COLO668 (cell line): ENCODE measurements around the gene ADARB2.
"Not testable (repeated sequence)": the region's sequence is repeated elsewhere in the genome, so short reads cannot be mapped to it uniquely, and the experiment has no call there.

ENCODE experiments used
- DNase-seq: peaks from one replicate; lab custom pipeline; 2025; ENCODE audit not compliant: unreplicated experiment; lab: John Stamatoyannopoulos, UW

Gene ADARB2

DNA sequence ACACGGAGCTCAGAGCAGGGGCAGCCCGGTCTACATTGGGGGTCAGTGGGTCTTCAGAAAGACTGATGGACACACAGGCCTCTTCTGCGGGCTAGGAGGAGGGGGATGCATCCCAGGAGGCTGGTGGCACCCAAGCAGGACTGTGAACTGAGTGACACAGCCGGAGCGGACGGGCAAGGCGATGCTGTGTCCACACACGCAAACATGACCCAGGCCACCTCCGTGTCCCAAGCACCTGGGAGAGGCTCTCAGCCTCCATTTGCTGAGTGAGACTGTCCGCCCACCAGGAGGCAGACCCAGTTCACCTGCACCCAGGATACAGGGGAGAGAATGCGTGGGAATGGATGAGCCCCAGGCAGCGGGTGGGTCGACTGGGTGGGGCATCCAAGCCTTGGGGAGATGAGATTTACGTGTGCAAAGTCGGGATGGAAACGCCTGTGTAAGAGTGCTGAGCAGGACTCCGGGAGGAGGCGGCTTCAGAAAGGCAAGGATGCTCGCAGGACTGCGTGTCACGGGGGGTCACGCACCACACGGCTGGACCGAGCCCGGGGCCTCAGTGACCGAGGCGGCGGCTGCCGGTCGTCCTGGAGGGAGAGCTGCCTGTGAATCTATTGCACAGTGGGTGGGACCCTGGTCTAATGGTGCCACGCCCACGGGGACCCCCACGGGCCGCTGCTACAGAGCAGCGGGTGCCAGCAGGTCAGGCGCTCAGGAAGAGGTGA is 262.8 kb downstream of the ADARB2 start:
- no peak for DNase-seq

DNA sequence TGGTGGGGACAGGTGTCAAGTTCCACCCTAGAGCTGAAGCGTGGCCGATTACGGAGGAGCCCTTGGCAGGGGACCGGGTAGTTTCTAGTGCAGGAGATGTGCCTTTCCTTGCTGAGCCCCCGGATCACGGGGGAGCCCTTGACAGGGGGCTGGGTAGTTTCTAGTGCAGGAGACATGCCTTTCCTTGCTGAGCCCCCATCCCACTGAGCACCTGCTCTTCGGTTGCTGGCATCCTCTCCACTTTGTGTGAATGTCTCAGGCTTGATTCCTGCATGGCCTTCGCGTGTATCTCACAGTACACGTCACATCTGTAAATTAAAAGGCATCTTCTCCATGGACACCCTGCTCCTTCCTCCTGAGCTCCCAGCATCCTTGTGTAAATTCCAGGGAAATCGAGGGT is 263.5 kb downstream of the ADARB2 start:
- no peak for DNase-seq

DNA sequence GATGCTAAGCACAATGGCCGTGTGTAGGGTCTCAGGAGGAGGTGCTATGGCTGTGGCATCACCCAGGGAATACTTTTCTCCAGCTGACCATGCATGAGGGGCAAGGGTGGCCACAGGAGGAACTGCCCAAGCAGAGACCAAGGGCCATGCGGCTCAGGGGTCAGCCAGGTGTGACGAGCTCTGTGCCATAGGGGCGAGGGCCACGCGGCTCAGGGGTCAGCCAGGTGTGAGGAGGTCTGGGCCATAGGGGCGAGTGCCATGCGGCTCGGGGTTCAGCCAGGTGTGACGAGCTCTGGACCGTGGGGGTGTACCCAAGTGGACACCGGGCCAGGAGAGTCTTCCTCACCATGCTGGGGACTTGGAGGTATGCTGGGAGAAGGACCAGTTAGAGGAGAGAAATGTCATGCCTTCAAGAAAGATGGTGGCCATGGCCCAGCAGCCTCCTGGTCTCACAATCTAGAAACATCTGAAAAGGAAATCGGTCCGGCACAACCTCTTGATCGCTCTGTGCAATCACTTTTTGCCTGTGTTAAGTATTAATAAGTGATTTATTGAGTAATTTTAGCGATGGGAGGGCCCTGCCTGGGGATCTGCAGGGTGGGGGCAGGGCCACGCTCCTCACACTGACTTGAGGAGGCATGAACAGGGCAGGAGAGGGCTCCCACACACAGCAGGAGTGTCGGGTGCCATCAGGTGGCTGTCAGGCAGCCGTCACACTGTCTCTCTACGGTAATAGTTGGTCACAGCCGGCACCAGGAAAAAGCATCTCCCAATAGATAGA is 265.0 kb downstream of the ADARB2 start:
- no peak for DNase-seq

DNA sequence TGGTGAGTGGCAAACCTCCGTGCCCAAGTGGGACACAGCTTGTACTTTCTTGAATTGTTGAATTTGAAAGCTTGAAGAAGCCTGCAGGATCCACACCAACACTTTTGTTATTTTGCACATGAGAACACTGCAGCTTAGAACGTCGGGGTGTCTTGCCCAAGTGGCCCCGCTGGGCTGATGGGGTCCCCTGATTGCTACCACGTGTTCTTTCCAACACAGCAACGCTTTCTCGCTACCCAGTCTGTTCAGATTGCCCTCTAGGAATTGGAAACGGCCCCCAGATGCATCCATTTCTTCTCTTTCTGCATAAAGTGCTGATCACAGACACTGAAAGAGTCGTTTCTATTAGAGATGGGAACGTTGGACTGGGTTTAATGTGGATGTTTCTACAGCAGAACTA is 268.5 kb downstream of the ADARB2 start:
- DNase-seq: no peak

DNA sequence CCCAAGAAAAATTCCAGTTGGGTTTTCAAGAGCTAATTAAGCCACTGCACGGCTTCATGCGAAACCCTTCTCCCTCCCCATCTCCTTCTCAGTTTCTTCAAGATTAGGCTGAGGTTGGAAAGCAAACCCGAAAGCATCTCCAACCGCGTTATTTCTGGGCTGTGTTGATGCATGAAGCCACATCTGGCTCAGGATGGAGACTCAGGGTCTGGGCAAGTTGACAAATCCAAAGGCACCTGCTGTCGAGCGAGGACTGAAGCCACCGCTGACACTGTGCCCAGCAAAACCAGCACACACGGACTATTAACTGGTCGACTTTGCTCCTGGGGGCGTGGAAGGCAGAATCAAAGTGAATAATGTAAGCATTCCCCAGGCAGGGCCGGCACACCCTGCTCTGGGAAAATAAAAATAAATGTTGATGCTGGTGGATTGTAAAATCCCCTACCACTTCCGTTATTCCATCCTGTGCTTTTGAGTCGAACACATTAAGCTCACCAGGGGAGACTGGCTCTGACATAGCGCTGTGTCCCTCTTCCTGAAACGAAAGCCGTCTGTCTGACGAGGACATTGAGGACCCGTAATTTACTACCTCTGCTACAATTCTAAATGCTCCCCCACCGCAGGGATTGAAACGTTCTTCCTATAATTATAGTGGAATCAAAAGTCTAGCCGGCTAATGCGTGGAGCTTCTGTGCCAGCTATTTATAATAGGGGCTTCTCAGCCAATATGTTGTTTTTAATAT is 269.8 kb downstream of the ADARB2 start:
- DNase-seq: no peak

DNA sequence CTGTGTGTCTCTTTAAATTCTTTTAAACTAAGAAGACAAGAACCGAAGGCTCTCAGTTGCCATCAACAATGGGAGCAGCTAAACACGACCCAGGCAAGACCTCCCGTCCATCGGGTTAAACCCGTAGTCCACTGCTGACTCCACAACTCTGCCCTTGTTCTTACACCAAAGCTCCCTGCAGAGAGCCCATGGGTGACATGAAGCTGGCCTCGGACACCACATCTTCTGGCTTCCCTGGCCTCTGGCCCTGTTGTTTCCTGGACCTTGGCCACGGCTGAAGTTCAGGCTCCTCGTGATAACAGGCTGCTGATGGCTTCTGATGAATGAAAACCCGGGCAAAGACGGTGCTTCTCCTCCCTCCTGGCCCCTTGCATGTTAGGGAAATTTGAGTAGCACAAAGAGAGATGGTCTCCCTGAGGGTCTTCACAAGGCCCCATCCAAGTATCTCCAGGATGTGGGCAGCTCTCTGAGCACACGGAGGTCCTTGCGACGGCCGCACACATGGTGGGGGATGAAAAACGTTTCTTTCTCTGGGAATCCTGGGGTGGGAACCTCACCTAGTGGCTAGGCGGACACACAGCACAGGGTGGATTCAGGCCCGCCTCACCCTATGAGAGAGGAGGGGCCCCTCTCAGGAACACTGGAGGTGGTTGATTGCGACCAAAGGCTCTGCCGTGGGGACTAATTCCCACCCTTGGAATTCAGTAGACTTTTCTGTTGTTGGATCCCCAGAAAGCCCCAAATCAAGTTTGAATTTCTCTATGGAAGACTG is 271.1 kb downstream of the ADARB2 start:
- DNase-seq: no peak

DNA sequence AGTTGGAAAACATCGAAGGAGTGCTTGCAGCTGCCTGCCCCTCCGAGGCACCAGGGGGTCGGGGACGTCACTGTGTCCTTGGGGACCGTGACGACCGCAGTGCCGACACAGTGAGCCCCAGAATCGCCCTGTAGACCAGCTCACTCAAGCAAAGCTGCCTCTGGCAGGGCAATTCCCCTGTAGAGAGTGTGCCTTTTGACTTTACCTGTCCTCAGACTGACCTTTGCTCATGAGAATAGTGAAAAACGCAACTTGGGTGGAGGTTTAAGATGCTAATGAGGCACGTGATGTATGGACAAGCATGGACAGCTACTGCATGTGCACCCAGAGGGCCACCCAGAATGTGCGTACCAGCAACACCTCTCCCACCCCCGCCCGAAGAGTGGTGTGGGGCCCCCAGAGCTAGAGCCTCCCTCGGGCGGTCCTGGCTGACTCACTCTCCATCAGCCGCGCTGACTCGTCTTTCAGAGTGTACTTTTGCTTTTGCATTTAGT is 271.9 kb downstream of the ADARB2 start:
- DNase-seq: peak; percentile 17

DNA sequence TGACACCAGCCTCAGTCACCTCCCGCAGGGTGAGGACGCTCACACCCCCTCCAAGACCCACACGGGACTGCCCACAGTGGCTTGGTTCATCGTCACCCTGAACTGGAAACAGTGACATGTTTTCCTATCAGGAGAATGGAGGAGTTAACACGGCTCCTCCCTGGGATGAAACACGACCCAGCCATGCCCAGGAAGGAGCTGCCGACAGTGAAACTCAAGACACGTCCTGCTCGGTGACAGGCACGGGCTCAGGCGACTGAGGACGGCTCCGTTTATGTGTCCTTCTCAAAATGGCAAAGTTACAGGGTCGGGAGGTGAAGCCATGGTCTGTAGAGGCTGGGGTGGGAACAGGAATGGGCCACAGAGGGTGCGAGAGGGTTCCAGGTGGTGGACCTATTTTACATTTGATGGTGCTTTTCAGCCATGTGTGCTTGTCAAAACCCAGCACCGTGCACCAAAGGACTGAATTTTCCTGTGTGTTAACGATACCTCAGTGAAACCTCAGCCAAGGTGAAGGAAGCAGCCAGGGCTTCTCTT is 272.4 kb downstream of the ADARB2 start:
- no peak for DNase-seq

DNA sequence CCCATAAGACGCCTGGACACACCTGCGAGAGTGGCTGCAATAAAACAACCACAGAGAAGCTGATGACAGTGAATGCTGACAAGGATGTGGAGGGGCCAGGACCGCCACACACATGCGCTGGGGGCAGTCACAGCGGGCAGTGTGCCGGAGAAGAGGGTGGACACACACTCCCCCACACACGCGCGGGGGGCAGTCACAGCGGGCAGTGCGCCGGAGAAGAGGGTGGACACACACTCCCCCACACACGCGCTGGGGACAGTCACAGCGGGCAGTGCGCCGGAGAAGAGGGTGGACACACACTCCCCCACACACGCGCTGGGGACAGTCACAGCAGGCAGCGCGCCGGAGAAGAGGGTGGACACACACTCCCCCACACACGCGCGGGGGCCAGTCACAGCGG is 273.4 kb downstream of the ADARB2 start:
- not testable (repeated sequence) for DNase-seq

DNA sequence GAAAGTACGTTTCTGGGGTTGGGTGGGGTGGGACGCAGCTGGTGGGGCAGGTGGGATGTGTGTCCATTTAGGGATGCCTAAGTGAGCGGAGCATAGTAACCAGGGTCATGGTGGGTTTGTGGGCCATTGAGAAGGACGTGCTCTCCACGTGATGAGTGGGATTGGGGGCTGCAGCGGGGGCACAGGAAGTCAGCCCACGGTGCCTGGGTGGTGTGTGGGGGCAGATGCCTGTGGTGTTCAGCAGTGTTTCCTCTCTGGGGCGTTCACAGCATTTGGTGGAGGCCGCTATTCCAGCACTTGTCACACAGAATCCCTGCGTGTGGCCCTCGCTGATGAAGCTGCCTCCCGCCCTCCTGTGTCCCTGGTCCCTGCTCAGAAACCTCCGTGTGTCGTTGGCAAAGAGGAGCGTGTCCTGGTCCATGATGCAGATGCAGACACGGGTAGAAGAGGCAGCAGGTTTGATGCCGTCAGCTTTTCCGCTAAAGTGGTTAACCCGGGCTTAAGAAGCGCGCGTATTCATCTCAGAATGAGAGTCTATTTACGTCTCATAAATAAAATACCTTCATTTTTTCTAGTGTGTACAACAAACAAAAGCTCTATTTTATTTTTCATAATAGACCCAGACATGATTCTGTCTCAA is 274.2 kb downstream of the ADARB2 start:
- no peak for DNase-seq

DNA sequence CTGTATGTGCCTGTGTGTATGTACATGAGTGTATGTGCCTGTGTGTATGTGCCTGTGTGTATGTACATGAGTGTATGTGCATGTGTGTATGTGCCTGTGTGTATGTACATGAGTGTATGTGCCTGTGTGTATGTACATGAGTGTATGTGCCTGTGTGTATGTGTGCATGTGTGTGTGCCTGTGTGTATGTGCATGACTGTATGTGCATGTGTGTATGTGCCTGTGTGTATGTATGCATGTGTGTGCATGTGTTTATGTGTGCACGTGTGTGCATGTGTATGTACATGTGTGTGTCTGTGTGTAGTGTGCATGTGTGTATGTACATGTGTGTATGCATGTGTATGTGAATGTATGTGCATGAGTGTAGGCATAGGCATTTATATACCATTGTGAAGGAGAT is 274.8 kb downstream of the ADARB2 start:
- no peak for DNase-seq

DNA sequence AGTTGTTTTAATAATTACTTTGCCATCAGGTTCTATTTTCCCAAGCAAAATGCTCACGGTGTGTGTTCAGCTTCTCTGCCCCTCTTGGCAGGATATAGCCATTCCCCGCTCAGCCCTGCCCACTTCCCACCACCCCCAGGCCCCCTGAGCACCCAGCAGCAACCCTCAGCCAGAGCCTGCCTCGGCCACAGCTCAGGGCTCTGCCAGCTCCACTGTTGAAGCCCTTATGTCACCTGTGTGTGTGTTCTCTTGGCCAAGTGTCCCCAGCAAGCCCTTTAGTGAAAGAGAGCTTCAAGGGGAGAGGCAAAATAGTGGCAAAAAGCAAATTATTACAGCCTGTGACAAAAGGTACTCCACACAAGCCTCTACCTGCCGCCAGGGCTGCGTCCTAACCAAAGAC is 275.3 kb downstream of the ADARB2 start:
- no peak for DNase-seq

DNA sequence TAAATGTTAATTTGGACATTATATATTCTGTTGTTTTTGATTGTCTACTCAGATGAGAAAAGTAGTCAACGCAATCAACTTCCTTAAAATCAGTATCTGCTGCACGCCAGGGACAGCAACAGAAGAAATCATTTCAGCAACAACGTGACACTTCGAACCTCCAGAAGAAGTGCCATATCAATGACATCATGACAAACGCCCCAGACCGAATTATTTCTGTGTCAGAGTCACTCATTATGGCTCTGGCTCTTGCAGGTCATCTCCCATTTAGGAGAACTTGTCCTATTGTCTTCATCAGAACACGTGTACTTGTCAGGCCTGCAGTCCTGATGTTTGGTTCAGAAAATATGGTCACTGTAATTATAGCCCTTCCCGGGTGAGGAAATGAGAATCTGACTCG is 276.3 kb downstream of the ADARB2 start:
- no peak for DNase-seq

DNA sequence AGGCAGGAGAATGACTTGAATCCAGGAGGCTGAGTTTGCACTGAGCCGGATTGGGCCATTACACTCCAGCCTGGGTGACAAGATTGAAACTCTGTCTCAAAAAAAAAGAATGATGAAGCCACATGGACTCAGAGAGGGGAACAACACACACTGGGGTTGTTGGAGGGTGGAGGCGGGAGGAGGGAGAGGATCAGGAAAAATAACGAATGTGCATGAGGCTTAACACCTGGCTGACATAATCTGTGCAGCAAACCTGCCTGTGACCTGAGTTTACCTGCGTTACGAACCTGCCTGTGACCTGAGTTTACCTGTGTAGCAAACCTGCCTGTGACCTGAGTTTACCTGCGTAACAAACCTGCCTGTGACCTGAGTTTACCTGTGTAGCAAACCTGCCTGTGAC is 277.7 kb downstream of the ADARB2 start:
- not testable (repeated sequence) for DNase-seq

DNA sequence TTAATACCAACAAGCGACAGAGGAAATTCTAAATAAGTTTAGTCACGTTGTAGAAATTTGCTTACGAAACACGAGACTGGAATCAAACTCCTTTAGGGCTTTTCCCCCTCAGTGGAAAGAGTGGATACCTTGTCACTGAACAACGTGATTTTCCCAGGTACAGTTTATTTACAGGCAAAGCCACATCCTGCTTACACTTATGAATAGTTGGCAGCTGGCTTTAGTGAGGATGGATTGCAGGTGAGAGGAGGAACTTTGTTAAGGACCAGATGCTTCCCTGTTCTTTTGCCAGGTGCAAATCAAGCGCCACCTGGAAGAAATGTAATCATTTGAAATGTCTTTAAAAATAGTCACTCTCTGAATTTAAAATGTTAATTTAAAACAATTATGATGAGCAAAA is 282.4 kb downstream of the ADARB2 start:
- peak; percentile 62 for DNase-seq

DNA sequence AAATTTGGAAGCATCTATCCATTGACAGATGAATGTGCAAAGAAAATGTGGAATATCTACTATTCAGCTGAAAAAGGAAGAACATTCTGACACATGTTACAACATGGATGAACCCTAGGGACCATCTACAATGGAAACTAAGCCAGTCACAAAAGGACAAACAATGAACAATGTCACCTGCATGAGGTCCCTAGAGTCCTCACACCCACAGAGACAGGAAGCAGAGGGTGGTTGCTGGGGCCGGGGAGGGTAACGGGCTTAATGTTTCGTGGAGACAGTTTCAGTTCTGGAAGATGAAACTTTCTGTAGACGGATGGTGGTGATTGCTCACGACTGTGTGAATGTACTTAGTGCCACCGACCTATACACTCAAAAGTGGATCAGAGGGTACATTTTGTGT is 282.9 kb downstream of the ADARB2 start:
- peak; percentile 50 for DNase-seq

DNA sequence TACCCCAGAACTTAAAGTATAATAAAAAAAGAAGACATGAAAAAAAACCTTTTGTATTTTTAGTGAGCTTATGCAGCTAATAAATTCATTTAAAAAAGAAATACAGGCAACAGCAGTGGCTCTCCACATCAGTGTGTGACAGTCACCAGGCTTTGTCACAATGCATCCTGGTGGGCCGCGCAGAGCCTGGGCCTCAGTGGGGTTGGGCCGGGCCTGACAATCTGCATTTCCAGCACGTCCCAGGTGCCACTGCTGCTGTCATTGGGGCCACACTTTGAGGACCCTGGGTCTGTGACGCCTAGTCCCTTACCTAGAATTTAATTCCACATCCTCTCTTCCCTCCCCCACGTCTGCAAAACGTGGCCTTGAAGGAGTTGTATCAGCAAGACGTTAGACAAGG is 284.5 kb downstream of the ADARB2 start:
- no peak for DNase-seq

DNA sequence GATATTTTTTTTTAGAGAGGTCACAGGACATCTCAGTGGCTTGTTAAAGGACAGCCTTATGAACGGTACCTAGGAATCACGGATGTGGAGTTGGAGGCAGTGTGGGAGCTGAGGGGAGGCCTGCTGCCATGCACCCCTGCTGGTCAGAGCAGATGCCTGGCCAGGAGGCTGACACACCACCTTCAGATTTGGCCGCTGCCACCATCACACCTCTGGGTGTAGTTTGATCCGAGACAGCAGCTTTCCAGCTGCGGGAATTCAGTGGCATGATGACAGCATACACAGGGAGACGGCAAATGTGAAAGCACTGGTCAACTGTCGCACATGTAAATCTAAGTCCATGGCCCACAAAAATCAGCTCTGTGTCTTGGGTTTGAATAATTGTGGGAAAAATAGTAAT is 285.4 kb downstream of the ADARB2 start:
- no peak for DNase-seq

DNA sequence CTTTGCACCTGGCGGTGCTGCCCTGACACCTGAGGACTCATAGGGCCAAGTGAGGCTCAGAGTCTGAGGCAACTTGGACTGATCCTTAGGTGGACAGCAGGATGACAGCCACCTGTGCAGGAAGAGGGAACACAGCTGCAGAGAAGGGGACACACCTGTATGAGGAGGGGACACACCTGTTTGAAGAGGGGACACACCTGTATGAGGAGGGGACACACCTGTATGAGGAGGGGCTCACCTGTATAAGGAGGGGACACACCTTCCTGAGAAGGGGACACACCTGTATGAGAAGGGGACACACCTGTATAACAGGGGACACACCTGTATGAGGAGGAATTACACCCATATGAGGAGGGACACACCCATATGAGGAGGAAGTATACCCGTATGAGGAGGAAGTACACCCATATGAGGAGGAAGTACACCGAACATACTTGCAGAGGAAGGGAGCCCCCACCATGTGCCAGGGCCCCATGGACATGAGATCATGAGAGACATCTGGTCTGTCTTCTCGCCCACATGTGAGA is 285.9 kb downstream of the ADARB2 start:
- peak; percentile 41 for DNase-seq
